ENCODE measurements around the gene MICU1. TPM values are rescaled to one million over a fixed set of nuclear protein-coding genes. Genes with fewer than 3 reads are reported as not detected.

The MICU1 gene
- total and polyA plus RNA-seq, 10 of the 15 experiments (the other 5 are each of a cell fraction or from before 2014, with no cell fraction given), result 18.2 to 36.4 (median 22.2) TPM

GRCh38 chr10:72485701-72486100 lies 140.2 kb downstream of the MICU1 start (continued):
- TF ChIP-seq, protein P1, sequence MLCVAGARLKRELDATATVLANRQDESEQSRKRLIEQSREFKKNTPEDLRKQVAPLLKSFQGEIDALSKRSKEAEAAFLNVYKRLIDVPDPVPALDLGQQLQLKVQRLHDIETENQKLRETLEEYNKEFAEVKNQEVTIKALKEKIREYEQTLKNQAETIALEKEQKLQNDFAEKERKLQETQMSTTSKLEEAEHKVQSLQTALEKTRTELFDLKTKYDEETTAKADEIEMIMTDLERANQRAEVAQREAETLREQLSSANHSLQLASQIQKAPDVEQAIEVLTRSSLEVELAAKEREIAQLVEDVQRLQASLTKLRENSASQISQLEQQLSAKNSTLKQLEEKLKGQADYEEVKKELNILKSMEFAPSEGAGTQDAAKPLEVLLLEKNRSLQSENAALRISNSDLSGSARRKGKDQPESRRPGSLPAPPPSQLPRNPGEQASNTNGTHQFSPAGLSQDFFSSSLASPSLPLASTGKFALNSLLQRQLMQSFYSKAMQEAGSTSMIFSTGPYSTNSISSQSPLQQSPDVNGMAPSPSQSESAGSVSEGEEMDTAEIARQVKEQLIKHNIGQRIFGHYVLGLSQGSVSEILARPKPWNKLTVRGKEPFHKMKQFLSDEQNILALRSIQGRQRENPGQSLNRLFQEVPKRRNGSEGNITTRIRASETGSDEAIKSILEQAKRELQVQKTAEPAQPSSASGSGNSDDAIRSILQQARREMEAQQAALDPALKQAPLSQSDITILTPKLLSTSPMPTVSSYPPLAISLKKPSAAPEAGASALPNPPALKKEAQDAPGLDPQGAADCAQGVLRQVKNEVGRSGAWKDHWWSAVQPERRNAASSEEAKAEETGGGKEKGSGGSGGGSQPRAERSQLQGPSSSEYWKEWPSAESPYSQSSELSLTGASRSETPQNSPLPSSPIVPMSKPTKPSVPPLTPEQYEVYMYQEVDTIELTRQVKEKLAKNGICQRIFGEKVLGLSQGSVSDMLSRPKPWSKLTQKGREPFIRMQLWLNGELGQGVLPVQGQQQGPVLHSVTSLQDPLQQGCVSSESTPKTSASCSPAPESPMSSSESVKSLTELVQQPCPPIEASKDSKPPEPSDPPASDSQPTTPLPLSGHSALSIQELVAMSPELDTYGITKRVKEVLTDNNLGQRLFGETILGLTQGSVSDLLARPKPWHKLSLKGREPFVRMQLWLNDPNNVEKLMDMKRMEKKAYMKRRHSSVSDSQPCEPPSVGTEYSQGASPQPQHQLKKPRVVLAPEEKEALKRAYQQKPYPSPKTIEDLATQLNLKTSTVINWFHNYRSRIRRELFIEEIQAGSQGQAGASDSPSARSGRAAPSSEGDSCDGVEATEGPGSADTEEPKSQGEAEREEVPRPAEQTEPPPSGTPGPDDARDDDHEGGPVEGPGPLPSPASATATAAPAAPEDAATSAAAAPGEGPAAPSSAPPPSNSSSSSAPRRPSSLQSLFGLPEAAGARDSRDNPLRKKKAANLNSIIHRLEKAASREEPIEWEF (IDR thresholded peaks at IDR 0.05; ENCODE audit: insufficient replicate concordance, low read depth, low read length), result no peak
- TF ChIP-seq SMAD1 (IDR thresholded peaks at IDR 0.05; ENCODE audit: low read depth, partially characterized antibody) (no peak), MTA3 (IDR thresholded peaks at IDR 0.05; ENCODE audit: borderline replicate concordance, low read length) (no peak), NFXL1 (IDR thresholded peaks at IDR 0.05; ENCODE audit: borderline replicate concordance) (no peak), ZNF24 (IDR thresholded peaks at IDR 0.05) (no peak), RCOR1 (conservative IDR thresholded peaks at IDR 0.05; ENCODE audit: low read depth, low read length) (no peak), BCL11A (IDR thresholded peaks at IDR 0.05; ENCODE audit: low read depth, low read length) (no peak), HDAC2 (IDR thresholded peaks at IDR 0.05) (no peak)
- TF ChIP-seq, protein P2, sequence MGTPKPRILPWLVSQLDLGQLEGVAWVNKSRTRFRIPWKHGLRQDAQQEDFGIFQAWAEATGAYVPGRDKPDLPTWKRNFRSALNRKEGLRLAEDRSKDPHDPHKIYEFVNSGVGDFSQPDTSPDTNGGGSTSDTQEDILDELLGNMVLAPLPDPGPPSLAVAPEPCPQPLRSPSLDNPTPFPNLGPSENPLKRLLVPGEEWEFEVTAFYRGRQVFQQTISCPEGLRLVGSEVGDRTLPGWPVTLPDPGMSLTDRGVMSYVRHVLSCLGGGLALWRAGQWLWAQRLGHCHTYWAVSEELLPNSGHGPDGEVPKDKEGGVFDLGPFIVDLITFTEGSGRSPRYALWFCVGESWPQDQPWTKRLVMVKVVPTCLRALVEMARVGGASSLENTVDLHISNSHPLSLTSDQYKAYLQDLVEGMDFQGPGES (IDR thresholded peaks at IDR 0.05), result no peak

All from GM12878 (cell line).